H9 (cell line): ENCODE results near the gene NBL1. TPM values are rescaled to one million over a fixed set of nuclear protein-coding genes. Genes with fewer than 3 reads are reported as not detected.

Source experiments
- DNase-seq: peaks from one replicate; pipeline ENCODE4 v3.0.0-alpha.2; 2017
- H2AFZ ChIP-seq: one replicate; pipeline ENCODE4 v1.6.1; 2013; ENCODE audit warnings: mild to moderate bottlenecking, low read length, control low read depth, moderate library complexity
- H2AK5ac ChIP-seq: 2 replicates; pipeline ENCODE4 v1.6.1; 2013; ENCODE audit warnings: low read length, control low read depth, mixed read lengths; ENCODE audit not compliant: insufficient read length
- H2BK120ac ChIP-seq: one replicate; pipeline ENCODE4 v1.6.1; 2013; ENCODE audit warnings: low read depth, mild to moderate bottlenecking, low read length, control low read depth, inconsistent platforms; ENCODE audit not compliant: poor library complexity, severe bottlenecking
- H2BK12ac ChIP-seq: 2 replicates; pipeline ENCODE4 v1.6.1; 2013; ENCODE audit warnings: low read length, control low read depth, mixed read lengths, low read depth; ENCODE audit not compliant: insufficient read length
- H2BK15ac ChIP-seq: 2 replicates; pipeline ENCODE4 v1.6.1; 2013; ENCODE audit warnings: low read depth, low read length, control low read depth
- H2BK20ac ChIP-seq: one replicate; pipeline ENCODE4 v1.6.1; 2013; ENCODE audit warnings: low read depth, mild to moderate bottlenecking, low read length, control low read depth, inconsistent platforms; ENCODE audit not compliant: poor library complexity, severe bottlenecking
- H2BK5ac ChIP-seq: 2 replicates; pipeline ENCODE4 v1.6.1; 2013; ENCODE audit warnings: low read length, control low read depth, mixed read lengths; ENCODE audit not compliant: insufficient read length
- H3K14ac ChIP-seq: 2 replicates; pipeline ENCODE4 v1.6.1; 2013; ENCODE audit warnings: low read length, control low read depth; ENCODE audit not compliant: insufficient read depth
- H3K18ac ChIP-seq: 2 replicates; pipeline ENCODE4 v1.6.1; 2013; ENCODE audit warnings: low read depth, mild to moderate bottlenecking, mixed read lengths, low read length, control low read depth; ENCODE audit not compliant: insufficient read length
- H3K23ac ChIP-seq: 2 replicates; pipeline ENCODE4 v1.6.1; 2013; ENCODE audit warnings: low read length, control low read depth, mixed read lengths, low read depth; ENCODE audit not compliant: insufficient read length
- H3K23me2 ChIP-seq: 2 replicates; pipeline ENCODE4 v1.6.1; 2013; ENCODE audit warnings: low read depth, mild to moderate bottlenecking, mixed read lengths, low read length, control low read depth; ENCODE audit not compliant: insufficient read length, poor library complexity, severe bottlenecking
- H3K27ac ChIP-seq: 2 replicates; pipeline ENCODE4 v1.5.1; 2013; ENCODE audit warnings: low read length, control low read depth, mixed read lengths, low read depth; ENCODE audit not compliant: insufficient read length
- H3K27me3 ChIP-seq: 2 replicates; pipeline ENCODE4 v1.6.1; 2013; ENCODE audit warnings: low read length, control low read depth, inconsistent platforms; ENCODE audit not compliant: insufficient read depth
- H3K4ac ChIP-seq: 2 replicates; pipeline ENCODE4 v1.6.1; 2013; ENCODE audit warnings: low read depth, mild to moderate bottlenecking, control low read depth, inconsistent platforms, low read length, moderate library complexity
- H3K4me1 ChIP-seq: 2 replicates; pipeline ENCODE4 v1.6.1; 2013; ENCODE audit warnings: low read length, control low read depth, inconsistent platforms; ENCODE audit not compliant: insufficient read depth
- H3K4me2 ChIP-seq: 2 replicates; pipeline ENCODE4 v1.6.1; 2013; ENCODE audit warnings: low read length, control low read depth, mixed read lengths; ENCODE audit not compliant: insufficient read length, insufficient read depth
- H3K56ac ChIP-seq: 2 replicates; pipeline ENCODE4 v1.6.1; 2013; ENCODE audit warnings: low read depth, mild to moderate bottlenecking, mixed read lengths, low read length, control low read depth; ENCODE audit not compliant: insufficient read length
- H3K79me1 ChIP-seq: 2 replicates; pipeline ENCODE4 v1.6.1; 2013; ENCODE audit warnings: low read depth, mild to moderate bottlenecking, moderate library complexity, low read length, control low read depth, inconsistent platforms; ENCODE audit not compliant: insufficient read depth, poor library complexity, severe bottlenecking
- H3K79me2 ChIP-seq: 2 replicates; pipeline ENCODE4 v1.6.1; 2013; ENCODE audit warnings: low read length, control low read depth, inconsistent platforms; ENCODE audit not compliant: insufficient read depth
- H3K9ac ChIP-seq: 2 replicates; pipeline ENCODE4 v1.6.1; 2013; ENCODE audit warnings: low read length, control low read depth, mixed read lengths; ENCODE audit not compliant: insufficient read length; ENCODE audit errors: extremely low read depth
- H3K9me3 ChIP-seq: one replicate; pipeline ENCODE4 v1.6.1; 2013; ENCODE audit warnings: low read depth, low read length, inconsistent platforms; ENCODE audit not compliant: control insufficient read depth
- H3T11ph ChIP-seq: one replicate; pipeline ENCODE4 v1.6.1; 2013; ENCODE audit warnings: mild to moderate bottlenecking, low read length, control low read depth, inconsistent platforms
- H4K20me1 ChIP-seq: one replicate; pipeline ENCODE4 v1.6.1; 2013; ENCODE audit not compliant: control insufficient read depth, insufficient read length, insufficient read depth
- H4K5ac ChIP-seq: 2 replicates; pipeline ENCODE4 v1.6.1; 2013; ENCODE audit warnings: low read depth, mild to moderate bottlenecking, mixed read lengths, low read length, control low read depth; ENCODE audit not compliant: insufficient read length
- H4K8ac ChIP-seq: replicated peaks from 2 replicates; pipeline ENCODE4 v1.6.1; 2013; ENCODE audit warnings: low read length, control low read depth, mixed read lengths, low read depth; ENCODE audit not compliant: insufficient read length
- H4K91ac ChIP-seq: 2 replicates; pipeline ENCODE4 v1.6.1; 2013; ENCODE audit warnings: low read depth, mild to moderate bottlenecking, moderate library complexity, mixed read lengths, low read length, control low read depth; ENCODE audit not compliant: insufficient read length
- H3K27ac Mint-ChIP-seq, 3 experiments: 2 replicates in 2 of 3; 3 replicates in 1 of 3; pipeline ENCODE4 v1.8.0; 2020 to 2021; ENCODE audit warnings: mixed read lengths in 3 of 3, mild to moderate bottlenecking in 1 of 3, moderate library complexity in 1 of 3
- H3K27me3 Mint-ChIP-seq: 2 replicates; pipeline ENCODE4 v1.8.0; 2021; ENCODE audit warnings: low read depth, mild to moderate bottlenecking, moderate library complexity, mixed read lengths
- H3K36me3 Mint-ChIP-seq, 3 experiments: 2 replicates in 2 of 3; 3 replicates in 1 of 3; pipeline ENCODE4 v1.8.0; 2020 to 2021; ENCODE audit warnings: low read depth in 3 of 3, mixed read lengths in 3 of 3; ENCODE audit not compliant: insufficient read depth in 1 of 3
- H3K4me1 Mint-ChIP-seq, 2 experiments: 2 replicates each; pipeline ENCODE4 v1.8.0; 2020; ENCODE audit warnings: mixed read lengths in 2 of 2
- H3K4me3 Mint-ChIP-seq, 2 experiments: 2 replicates in 1 of 2; 3 replicates in 1 of 2; pipeline ENCODE4 v1.8.0; 2020 to 2021; ENCODE audit warnings: mild to moderate bottlenecking in 2 of 2, mixed read lengths in 2 of 2, moderate library complexity in 1 of 2
- H3K9me3 Mint-ChIP-seq, 2 experiments: 2 replicates in 1 of 2; 3 replicates in 1 of 2; pipeline ENCODE4 v1.8.0; 2020; ENCODE audit warnings: mild to moderate bottlenecking in 2 of 2, mixed read lengths in 2 of 2, moderate library complexity in 1 of 2
- WGBS: extraction: QIAGEN DNeasy Blood & Tissue Kit; methylation state at CpG from one replicate; pipeline ENCODE4 v1.1.7; 2013; ENCODE audit warnings: missing lambda C conversion rate, low lambda C conversion rate, mixed read lengths; ENCODE audit not compliant: insufficient read length; ENCODE audit errors: extremely low coverage; 5-methylcytosine and 5-hydroxymethylcytosine counted together
- total RNA-seq: library from RNA; stranded (reverse); gene quantifications from 2 replicates; pipeline ENCODE4 v1.2.1, GENCODE V29; 2021
- TF ChIP-seq, protein P1 (sequence below): fragments of 200-600 bp; sonication (generic); conservative IDR thresholded peaks from 3 replicates; pipeline ENCODE4 v1.8.0; 2021; ENCODE audit warnings: antibody characterized with exemption, mild to moderate bottlenecking

NBL1 gene
- total RNA-seq, 1 experiment from 2014 or later, result 6.4 TPM

DNA sequence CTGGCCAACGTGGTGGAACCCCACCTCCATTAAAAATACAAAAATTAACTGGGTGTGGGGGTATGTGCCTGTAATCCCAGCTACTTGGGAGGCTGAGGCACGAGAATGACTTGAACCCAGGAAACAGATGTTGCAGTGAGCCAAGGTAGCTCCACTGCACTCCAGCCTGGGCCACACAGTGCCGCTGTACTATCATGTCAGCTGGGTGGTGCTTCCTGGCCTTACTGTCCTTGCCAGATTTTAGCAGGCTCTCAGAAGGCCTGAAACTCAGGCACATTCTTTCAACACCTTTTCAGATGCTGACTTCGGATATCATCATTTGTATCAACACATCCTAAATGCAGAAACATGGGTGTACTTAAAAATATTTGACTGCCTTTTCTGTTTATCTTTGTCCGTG, 31.6 kb upstream of the NBL1 start:
- Mint-ChIP-seq H3K9me3 (no peaks in the 10 kb centered on the region), H3K36me3 (peaks cover 3 to 14% (median 6%) of the 10 kb centered on the region in 3 experiments; a peak in 5 of 7 replicates), H3K27ac (peak overlapping the region in 1 of 3 experiments; percentile 71; a peak in 1 of 7 replicates), H3K4me1 (no peaks in the 10 kb centered on the region), H3K4me3 (no peak overlapping the region), H3K27me3 (no peaks in the 10 kb centered on the region)
- no CpG with 5 or more reads among the region's 5 CpGs for WGBS
- Histone ChIP-seq H3K27me3 (no peaks in the 10 kb centered on the region), H3K9me3 (no peaks in the 10 kb centered on the region), H2BK5ac (no peak overlapping the region), H3K14ac (no peak overlapping the region), H3K56ac (no peak overlapping the region), H3K4me1 (no peaks in the 10 kb centered on the region), H2BK15ac (no peak overlapping the region), H2BK12ac (no peak overlapping the region), H3T11ph (no peak overlapping the region), H2AFZ (no peak overlapping the region), H3K9ac (no peak overlapping the region), H3K4me2 (no peak overlapping the region), H4K8ac (no peak overlapping the region), H2AK5ac (no peak overlapping the region), H2BK20ac (no peak overlapping the region), H3K79me1 (no peaks in the 10 kb centered on the region), H2BK120ac (no peak overlapping the region), H3K4ac (no peak overlapping the region), H4K91ac (no peak overlapping the region), H3K18ac (no peak overlapping the region), H4K20me1 (no peaks in the 10 kb centered on the region), H3K23ac (no peak overlapping the region), H3K23me2 (no peaks in the 10 kb centered on the region), H3K27ac (no peak overlapping the region), H3K79me2 (peaks cover 3% of the 10 kb centered on the region; the same call in 1 of the 2 replicates), H4K5ac (no peak overlapping the region)
- no peak for DNase-seq
- TF ChIP-seq, protein P1, sequence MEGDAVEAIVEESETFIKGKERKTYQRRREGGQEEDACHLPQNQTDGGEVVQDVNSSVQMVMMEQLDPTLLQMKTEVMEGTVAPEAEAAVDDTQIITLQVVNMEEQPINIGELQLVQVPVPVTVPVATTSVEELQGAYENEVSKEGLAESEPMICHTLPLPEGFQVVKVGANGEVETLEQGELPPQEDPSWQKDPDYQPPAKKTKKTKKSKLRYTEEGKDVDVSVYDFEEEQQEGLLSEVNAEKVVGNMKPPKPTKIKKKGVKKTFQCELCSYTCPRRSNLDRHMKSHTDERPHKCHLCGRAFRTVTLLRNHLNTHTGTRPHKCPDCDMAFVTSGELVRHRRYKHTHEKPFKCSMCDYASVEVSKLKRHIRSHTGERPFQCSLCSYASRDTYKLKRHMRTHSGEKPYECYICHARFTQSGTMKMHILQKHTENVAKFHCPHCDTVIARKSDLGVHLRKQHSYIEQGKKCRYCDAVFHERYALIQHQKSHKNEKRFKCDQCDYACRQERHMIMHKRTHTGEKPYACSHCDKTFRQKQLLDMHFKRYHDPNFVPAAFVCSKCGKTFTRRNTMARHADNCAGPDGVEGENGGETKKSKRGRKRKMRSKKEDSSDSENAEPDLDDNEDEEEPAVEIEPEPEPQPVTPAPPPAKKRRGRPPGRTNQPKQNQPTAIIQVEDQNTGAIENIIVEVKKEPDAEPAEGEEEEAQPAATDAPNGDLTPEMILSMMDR, result no peak
